ENCODE data around the gene ITSN1.

DNA sequence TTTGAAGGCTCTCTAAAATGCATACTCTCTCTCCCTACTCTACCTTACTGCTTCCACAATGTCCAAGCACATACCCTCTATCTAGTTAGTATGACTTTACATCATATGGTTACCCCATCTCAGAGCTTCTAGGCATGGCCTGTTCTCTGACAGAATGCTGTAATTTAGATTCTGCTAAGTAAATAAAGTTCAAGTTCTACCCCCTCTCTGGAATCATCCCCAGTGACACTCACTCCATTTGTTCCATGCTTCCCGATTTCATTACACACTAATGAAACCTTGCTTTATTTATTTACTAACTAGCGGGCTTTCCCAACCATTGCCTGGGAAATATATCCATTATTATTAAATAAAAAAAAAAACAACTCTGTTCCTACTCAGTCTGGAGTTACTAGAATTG is 8.0 kb upstream of the ITSN1 start:
- TF ChIP-seq EZH2phosphoT487 (IDR thresholded peaks at IDR 0.05; ENCODE audit: insufficient read depth, low read depth), result no peak
- TF ChIP-seq EZH2 (IDR thresholded peaks at IDR 0.05; ENCODE audit: insufficient read depth, poor library complexity, severe bottlenecking), result no peak
